DOHH2 (cell line): ENCODE measurements around the gene TNNC1.

Experiments
- H3F3A ChIP-seq: fragments of 200-600 bp; sonication (generic), shearing (Covaris generic); 2 replicates; pipeline ENCODE4 v1.6.0; 2016; ENCODE audit warnings: antibody characterized with exemption, mild to moderate bottlenecking; ENCODE audit not compliant: control insufficient read depth, insufficient read depth
- H3K27ac ChIP-seq: fragments of 200-600 bp; sonication (generic); 2 replicates; pipeline ENCODE4 v1.5.1; 2014; ENCODE audit warnings: low read depth, mild to moderate bottlenecking, low read length, moderate library complexity
- H3K27me3 ChIP-seq: fragments of 200-600 bp; sonication (generic); 2 replicates; pipeline ENCODE4 v1.6.1; 2014; ENCODE audit warnings: mild to moderate bottlenecking, low read length, mixed read lengths; ENCODE audit not compliant: control insufficient read depth
- H3K36me3 ChIP-seq: fragments of 200-600 bp; sonication (generic); 2 replicates; pipeline ENCODE4 v1.6.1; 2014; ENCODE audit warnings: mild to moderate bottlenecking, low read length, moderate library complexity, mixed read lengths; ENCODE audit not compliant: control insufficient read depth
- H3K4me1 ChIP-seq: fragments of 200-600 bp; sonication (generic); 2 replicates; pipeline ENCODE4 v1.6.1; 2014; ENCODE audit warnings: mild to moderate bottlenecking, low read length, mixed read lengths; ENCODE audit not compliant: control insufficient read depth
- H3K4me2 ChIP-seq: fragments of 200-600 bp; sonication (generic); 2 replicates; pipeline ENCODE4 v1.6.0; 2014; ENCODE audit warnings: mild to moderate bottlenecking, low read length, moderate library complexity
- H3K4me3 ChIP-seq: fragments of 200-600 bp; sonication (generic); 2 replicates; pipeline ENCODE4 v1.5.1; 2014; ENCODE audit warnings: mild to moderate bottlenecking, low read length, mixed read lengths
- H3K79me2 ChIP-seq: fragments of 200-600 bp; sonication (generic); 2 replicates; pipeline ENCODE4 v1.6.1; 2014; ENCODE audit warnings: mild to moderate bottlenecking, low read length, mixed read lengths; ENCODE audit not compliant: control insufficient read depth
- H3K9me2 ChIP-seq: fragments of 200-600 bp; sonication (generic); replicated peaks from 2 replicates; pipeline ENCODE4 v1.6.1; 2014; ENCODE audit warnings: mild to moderate bottlenecking, low read length, mixed read lengths; ENCODE audit not compliant: control insufficient read depth
- H3K9me3 ChIP-seq: fragments of 200-600 bp; sonication (generic); 2 replicates; pipeline ENCODE4 v1.6.1; 2014; ENCODE audit warnings: antibody characterized with exemption, low read length, mixed read lengths; ENCODE audit not compliant: control insufficient read depth, insufficient read depth
- H4K20me1 ChIP-seq: fragments of 200-600 bp; sonication (generic); 2 replicates; pipeline ENCODE4 v1.6.0; 2014; ENCODE audit warnings: low read depth, mild to moderate bottlenecking, antibody characterized with exemption, low read length, moderate library complexity; ENCODE audit not compliant: control insufficient read depth, insufficient read depth
- EZH2phosphoT487 ChIP-seq: fragments of 200-600 bp; sonication (generic); IDR thresholded peaks from 2 replicates; pipeline ENCODE4 v1.6.1; 2017; ENCODE audit warnings: borderline replicate concordance, mild to moderate bottlenecking, antibody characterized with exemption, low read length, moderate library complexity, mixed read lengths
- TF ChIP-seq, protein P1 (sequence below): fragments of 200-600 bp; sonication (generic); IDR thresholded peaks from one replicate; pipeline ENCODE4 v1.5.1; 2014; ENCODE audit warnings: antibody characterized with exemption, mild to moderate bottlenecking, low read depth, low read length; ENCODE audit not compliant: poor library complexity, severe bottlenecking

The TNNC1 gene

DNA sequence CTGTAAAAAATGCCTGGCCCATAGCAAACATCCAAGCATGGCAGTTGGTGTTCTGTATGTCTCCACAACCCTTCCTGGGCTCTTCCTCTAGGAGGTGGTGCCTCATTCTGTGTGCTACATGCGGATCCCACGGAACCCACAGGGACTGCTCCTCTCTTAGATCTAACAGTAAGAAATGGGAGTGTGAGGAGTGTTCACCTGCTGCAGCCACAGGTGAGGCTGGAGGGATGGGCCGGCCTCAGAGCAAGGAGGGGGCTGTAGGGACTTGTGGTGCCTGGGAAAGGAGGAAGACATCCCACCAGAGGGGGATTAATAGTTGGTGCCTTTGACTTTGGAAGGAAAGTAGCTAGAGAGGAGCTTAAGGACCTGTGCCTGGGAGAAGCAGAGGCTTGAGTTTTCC lies 31.2 kb downstream of the TNNC1 start:
- no peaks in the 10 kb centered on the region for H3K4me1 ChIP-seq
- H3K27me3 ChIP-seq = peaks cover 7% of the 10 kb centered on the region; the same call in 1 of the 2 replicates
- H3K4me2 ChIP-seq = no peak overlapping the region
- no peaks in the 10 kb centered on the region for H4K20me1 ChIP-seq
- no peaks in the 10 kb centered on the region for H3K9me3 ChIP-seq
- H3K4me3 ChIP-seq = no peak overlapping the region
- TF ChIP-seq EZH2phosphoT487 = no peak
- TF ChIP-seq, protein P1, sequence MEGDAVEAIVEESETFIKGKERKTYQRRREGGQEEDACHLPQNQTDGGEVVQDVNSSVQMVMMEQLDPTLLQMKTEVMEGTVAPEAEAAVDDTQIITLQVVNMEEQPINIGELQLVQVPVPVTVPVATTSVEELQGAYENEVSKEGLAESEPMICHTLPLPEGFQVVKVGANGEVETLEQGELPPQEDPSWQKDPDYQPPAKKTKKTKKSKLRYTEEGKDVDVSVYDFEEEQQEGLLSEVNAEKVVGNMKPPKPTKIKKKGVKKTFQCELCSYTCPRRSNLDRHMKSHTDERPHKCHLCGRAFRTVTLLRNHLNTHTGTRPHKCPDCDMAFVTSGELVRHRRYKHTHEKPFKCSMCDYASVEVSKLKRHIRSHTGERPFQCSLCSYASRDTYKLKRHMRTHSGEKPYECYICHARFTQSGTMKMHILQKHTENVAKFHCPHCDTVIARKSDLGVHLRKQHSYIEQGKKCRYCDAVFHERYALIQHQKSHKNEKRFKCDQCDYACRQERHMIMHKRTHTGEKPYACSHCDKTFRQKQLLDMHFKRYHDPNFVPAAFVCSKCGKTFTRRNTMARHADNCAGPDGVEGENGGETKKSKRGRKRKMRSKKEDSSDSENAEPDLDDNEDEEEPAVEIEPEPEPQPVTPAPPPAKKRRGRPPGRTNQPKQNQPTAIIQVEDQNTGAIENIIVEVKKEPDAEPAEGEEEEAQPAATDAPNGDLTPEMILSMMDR = no peak
- H3F3A ChIP-seq = no peaks in the 10 kb centered on the region
- no peaks in the 10 kb centered on the region for H3K36me3 ChIP-seq
- H3K79me2 ChIP-seq = no peaks in the 10 kb centered on the region
- H3K9me2 ChIP-seq = no peaks in the 10 kb centered on the region
- no peak overlapping the region for H3K27ac ChIP-seq

DNA sequence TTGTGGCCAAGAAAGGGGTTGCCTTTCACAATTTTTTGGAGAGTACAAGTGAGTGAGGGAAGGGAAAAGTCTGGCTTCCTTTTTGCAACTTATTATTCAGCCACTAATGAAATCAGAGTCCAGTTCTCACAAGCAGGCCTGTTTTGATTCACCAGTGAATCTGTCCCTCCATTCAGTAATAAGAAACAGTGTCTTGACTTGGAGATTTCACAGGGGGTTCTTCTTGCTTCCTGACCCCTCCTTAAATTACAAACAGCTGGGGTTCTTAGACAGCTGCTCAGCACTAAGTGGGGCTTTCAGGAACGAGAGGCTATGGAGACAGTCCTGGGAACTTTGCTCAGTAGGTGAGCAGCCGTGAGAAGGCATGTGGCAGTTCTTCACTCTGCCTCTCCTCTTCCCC lies 33.5 kb downstream of the TNNC1 start:
- Histone ChIP-seq H3K79me2 (no peaks in the 10 kb centered on the region), H3K4me3 (no peak overlapping the region), H3K4me2 (no peak overlapping the region), H3K36me3 (no peaks in the 10 kb centered on the region), H3F3A (no peaks in the 10 kb centered on the region), H3K4me1 (no peaks in the 10 kb centered on the region), H3K9me2 (no peaks in the 10 kb centered on the region), H4K20me1 (no peaks in the 10 kb centered on the region), H3K27me3 (peaks cover 4% of the 10 kb centered on the region; the same call in 1 of the 2 replicates), H3K27ac (no peak overlapping the region), H3K9me3 (no peaks in the 10 kb centered on the region)
- no peak for TF ChIP-seq EZH2phosphoT487
- TF ChIP-seq, protein P1 = no peak

GRCh38 chr3:52415800-52416199 lies 38.0 kb downstream of the TNNC1 start:
- H3K4me2 ChIP-seq = no peak overlapping the region
- peaks cover 14% of the 10 kb centered on the region for H3K36me3 ChIP-seq
- no peaks in the 10 kb centered on the region for H3K9me3 ChIP-seq
- peaks cover 18% of the 10 kb centered on the region for H3K4me1 ChIP-seq
- H4K20me1 ChIP-seq = no peaks in the 10 kb centered on the region
- H3K79me2 ChIP-seq = peaks cover 17% of the 10 kb centered on the region
- peaks cover 7% of the 10 kb centered on the region for H3F3A ChIP-seq
- no peak overlapping the region for H3K27ac ChIP-seq
- H3K4me3 ChIP-seq = no peak overlapping the region
- TF ChIP-seq EZH2phosphoT487 = no peak
- H3K27me3 ChIP-seq = no peaks in the 10 kb centered on the region
- H3K9me2 ChIP-seq = no peaks in the 10 kb centered on the region

DNA sequence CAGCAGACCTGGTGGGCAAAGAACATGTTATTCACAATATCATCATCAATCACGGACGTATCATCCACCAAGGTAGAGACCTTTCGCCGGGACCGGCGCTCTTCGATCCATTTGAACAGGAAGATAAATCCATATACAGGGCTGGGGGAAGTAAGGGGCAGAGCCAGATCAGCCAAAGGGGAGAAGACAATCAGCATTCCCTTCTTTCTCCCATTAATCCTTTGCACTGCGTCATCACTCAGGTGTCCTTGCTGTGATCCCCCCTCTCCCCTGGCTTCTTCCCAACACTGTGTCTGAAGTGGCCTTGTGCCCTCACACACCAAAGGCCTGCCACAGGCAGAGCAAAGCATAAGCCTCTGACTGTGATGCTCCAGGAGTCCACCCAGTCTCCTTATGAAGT lies 45.4 kb downstream of the TNNC1 start:
- peaks cover 48% of the 10 kb centered on the region for H3K79me2 ChIP-seq
- peaks cover 4% of the 10 kb centered on the region; the same call in 1 of the 2 replicates for H4K20me1 ChIP-seq
- no peaks in the 10 kb centered on the region for H3K27me3 ChIP-seq
- H3K9me2 ChIP-seq = no peaks in the 10 kb centered on the region
- H3K4me1 ChIP-seq = peaks cover 30% of the 10 kb centered on the region
- peak overlapping the region; percentile 99 for H3K4me3 ChIP-seq
- H3K36me3 ChIP-seq = peaks cover 64% of the 10 kb centered on the region
- H3K27ac ChIP-seq = no peak overlapping the region
- peaks cover 7% of the 10 kb centered on the region for H3F3A ChIP-seq
- no peak for TF ChIP-seq EZH2phosphoT487
- TF ChIP-seq, protein P1 = no peak
- peak overlapping the region; percentile 97 for H3K4me2 ChIP-seq
- H3K9me3 ChIP-seq = no peaks in the 10 kb centered on the region
